Stimulated activated CD8-positive, alpha-beta memory T cell treated with anti-CD3 and anti-CD28 coated beads, Interleukin-12 subunit alpha, Interleukin-12 subunit beta, amount 100 ng/mL, for 24 hours (primary cell): ENCODE data around the gene FEZ2.

Source experiments
- DNase-seq: peaks from one replicate; pipeline ENCODE4 v3.0.0-alpha.2; 2020; ENCODE audit errors: extremely low read depth

Gene FEZ2

DNA sequence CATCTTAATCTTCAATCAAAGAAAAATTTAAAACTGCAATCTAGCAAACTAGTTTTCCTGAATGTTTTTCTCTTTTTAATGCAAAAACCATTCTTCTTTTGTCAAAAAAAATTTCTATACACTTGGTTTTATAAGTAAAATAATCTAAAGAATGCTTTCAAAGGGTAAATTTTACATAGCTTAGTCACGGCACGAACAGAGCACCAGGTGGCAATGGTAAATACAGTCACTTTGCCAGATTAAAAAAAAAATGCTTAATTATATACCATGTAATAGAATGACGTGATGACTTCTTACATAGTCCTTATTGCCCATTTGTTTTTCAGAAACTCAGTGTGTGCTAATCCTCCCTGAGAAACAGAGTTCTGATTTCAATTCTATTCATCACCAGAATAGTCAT is 10.4 kb downstream of the FEZ2 start:
- no peak for DNase-seq

DNA sequence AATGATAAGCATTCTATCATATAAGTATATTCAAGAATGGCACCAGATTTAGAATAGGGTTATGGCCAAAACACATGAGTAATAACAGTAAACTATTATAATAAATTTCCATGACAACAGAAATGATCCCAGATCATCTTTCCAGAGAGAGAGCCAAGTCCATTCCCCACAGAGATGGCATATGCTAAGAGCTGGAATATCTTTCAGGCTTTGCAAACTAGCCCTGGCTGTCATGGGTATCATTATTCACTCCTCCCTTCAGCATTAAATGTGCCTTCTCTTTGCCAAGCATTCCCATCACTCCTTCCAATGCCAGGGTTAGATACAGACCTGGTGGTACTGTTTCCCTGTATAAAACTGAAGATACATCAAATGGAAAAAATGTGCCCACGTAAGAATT is 10.9 kb downstream of the FEZ2 start:
- no peak for DNase-seq

DNA sequence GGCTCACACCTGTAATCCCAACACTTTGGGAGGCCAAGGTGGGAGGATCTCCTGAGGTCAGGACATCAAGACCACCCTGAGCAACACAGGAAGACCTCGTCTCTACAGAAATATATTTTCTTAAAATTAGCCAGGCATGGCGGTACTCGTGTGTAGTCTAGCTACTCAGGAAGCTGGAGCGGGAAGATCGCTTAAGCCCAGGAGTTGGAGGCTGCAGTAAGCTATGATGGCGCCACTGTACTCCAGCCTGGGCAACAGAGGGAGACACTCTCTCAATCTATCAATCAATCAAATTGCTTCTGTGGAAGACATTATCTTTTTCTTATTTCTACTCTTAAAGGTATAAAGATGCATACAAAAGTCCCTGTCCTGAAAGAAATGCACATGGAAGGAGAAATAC is 11.3 kb downstream of the FEZ2 start:
- no peak for DNase-seq

DNA sequence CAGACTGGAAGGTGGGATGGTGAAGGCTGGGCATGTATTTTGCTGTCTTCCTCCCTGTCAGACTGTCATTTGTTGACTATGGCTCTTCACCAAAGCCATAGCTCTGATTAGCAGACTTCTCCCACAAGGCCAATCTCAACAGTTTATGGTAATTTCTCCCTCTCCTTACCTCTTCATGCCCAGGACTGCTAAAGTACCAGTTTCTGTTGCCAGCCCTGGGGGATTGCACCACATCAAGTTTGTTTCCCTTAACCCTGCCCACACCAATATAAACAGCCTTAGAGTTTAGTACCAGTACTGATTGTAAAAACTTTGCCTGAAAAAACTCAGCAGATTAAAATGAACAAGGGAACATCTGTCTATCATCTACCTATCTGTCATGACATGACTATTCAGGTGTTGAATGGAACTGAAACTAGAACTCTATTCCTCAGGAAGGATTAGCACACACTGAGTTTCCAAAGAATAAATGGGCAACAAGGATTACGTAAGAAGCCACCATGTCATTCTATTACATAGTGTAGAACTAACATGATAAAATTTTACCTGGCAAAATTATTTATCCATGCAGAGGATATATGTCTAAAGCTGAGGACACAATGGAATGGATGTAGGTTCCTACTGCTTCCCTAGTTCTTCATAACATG is 13.7 kb downstream of the FEZ2 start:
- DNase-seq = no peak

DNA sequence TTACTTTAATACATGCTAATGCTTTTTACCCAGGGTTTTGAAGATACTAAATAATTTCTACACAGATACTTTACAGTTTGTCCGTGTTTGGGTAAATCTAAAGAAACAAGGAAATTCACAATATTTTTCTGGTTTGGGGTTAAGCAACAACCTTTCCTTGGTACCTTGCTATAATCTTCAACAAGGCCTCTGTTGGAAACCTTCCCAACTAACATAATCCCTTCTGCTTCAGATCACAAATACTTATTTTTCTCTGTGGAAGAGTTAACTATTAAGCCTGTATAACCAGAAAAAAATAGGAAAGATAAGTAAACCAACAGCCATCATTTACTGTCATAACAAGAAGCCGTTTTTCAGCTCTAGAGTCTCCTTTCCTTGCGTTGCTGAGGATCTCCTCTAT is 15.0 kb downstream of the FEZ2 start:
- DNase-seq = no peak

DNA sequence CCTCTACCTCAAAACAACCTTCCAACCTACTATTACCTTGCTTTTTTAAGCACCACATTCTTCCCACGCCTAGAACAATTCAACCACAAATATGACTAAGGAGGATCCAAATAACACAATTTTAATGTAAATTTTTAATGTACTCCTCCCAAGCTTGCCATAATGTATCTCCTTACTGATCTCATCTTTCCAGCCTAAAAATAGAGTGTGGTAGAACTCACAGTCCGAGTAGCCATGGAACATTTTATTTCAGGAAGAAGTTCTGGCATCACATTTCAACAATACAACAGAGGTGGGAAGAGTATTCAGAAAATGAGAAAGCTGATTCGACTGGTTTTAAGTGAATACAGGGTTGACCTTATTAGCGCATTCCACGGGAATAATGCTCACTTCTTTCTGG is 15.4 kb downstream of the FEZ2 start:
- DNase-seq = no peak

DNA sequence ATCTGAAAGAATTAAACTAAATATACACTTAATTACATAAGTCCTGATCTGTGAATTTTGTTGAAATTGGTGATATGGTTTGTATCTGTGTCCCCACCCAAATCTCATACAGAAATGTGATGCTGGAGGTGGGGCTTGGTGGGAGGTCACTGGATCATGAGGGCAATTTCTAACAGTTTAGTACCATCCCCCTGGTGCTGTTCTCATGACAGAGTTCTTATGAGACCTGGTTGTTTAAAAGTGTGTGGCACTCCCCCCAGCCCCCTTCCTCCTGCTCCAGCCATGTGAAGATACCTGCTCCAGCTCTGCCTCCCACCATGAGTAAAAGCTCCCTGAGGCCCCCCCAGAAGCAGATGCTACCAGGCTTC is 18.7 kb downstream of the FEZ2 start:
- no peak for DNase-seq

DNA sequence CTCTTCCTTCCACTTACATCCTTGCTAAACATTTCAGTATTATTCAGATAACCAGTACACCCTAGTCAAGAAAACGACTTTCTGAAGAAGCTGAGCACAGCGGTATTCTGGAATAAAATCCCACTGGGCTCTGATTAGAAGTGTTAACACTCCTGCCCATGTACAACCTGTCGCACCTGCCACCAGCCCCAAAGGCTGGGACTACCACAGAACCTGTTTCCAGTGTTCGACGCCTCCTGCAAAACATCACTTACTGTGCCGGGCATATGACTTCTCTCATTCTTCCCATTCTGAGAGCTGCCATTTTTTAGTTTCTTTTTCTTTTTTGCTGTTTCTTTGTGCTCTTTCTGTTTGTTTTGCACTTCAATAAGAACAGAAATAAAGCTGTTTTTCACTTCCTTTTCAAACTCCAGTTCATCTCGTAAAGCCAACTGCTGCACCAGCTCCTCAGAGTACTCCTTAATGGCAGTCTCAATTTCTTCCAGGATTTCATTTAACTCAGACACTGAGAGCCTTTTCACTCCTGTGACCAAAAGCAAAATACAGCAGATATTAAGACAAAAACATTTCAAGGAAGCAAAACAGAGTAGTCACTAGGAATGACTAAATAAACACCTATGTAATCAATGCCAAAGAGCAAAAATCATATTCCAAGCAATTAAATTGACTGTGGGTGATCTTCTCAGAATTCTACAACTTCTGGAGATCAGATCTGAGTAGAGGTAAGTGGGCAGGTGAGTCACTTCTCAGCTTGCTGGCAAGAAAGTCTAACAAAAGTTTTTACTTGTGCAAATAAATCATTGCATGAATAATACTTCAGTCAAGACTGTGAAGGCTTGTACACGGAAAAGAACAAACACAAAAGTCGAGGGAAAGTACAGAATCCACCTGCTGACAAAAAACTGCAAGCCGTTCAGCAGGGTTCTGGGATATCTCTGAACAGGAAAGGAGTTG is 19.3 kb downstream of the FEZ2 start:
- DNase-seq = no peak

DNA sequence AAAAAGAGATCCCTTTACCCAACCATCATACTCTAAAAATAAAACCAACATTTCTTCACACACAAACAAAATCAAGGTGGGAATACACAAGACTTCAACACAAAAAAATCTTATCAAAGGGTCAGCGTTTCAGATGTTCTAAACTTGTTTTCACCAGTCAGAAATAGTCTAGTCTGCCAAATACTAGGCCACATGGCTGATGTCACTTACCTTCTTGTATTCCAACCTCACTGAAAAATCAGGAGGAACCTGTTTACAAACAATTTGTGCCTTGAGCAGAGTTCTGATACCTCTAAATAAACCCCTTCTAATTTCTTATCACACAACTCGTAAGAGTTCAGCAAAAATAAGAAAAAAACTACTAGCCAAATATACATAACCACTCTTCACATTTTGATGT is 20.1 kb downstream of the FEZ2 start:
- DNase-seq = no peak

DNA sequence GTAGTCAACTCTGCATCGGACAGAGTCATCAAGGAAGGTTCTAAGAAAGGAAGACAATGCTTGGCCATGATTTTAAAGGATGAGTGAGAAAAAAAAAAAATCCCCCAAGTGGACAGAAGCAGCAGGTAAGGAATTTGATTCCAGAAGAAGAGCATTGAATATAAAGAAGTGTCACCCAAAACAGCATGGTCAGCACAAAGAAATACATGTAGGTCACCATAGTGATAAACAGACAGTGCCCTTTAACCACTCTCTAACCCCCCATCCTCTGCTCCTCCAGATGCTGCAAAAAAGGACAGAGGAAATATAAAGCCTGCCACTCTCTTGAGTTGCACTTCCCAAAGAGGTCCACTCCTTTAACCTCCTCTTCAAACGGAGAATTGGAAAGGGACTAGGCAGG is 23.4 kb downstream of the FEZ2 start:
- no peak for DNase-seq

DNA sequence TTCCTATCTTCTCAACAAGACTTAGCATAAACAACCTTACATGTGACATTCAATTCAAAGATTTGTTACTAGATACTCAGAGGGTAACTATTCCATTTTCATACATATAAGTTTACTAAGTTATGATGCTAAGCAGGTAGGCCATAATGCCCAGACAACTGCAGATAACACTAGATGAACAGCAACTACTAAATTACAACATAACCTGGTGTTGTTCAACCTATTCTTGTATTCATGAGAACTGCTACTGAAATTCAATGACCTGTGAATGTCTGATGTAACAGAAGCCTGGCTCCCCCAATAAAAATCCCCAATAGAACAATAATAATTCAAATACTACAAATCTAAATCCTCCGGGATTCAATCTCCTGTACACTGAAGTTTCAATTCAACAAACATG is 24.8 kb downstream of the FEZ2 start:
- DNase-seq = no peak

DNA sequence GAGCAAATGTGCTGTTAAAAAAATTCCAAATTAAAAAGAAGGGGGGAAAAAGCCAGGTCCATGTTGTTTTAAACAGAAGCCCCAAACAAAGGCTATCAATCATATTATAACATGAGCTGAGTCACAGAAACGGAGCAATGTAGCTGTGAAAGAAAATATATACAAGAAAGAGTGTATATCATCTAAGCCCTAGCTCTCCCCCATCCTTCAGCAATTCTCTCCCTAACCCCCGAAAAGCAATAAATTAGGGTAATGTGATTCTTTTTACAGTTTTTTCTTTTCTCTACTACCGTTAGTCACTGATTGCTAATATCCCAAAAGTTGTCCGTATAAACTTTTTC is 25.3 kb downstream of the FEZ2 start:
- no peak for DNase-seq

DNA sequence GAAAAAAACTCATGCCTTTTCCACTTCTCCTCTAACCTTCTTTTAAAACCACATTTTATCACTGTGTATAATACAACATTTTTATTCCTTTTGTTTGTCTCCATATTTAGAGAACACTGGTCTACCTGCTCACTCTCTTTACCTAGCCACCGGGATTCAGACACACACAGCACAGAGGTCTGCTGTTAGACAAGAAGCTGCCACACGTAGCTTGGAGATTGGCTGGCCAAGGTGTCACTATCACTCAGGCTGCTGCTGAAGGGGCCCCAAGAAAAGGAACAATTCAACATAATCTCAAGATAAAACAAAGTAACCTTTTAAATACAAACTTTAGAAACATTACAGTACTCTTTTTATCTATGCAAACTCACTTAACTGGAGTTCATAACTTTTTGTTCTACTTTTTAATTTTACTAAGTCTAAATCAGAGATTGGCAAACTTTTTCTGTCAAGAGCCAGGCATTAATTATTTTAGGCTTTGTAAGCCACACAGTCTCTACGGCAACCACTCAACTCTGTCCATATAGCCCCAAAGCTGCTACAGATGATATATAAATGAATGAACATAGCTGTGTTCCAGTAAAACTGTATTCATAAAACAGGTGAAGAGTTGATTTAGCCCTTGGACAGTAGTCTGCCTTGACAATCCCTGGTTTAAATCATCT is 25.8 kb downstream of the FEZ2 start:
- no peak for DNase-seq

DNA sequence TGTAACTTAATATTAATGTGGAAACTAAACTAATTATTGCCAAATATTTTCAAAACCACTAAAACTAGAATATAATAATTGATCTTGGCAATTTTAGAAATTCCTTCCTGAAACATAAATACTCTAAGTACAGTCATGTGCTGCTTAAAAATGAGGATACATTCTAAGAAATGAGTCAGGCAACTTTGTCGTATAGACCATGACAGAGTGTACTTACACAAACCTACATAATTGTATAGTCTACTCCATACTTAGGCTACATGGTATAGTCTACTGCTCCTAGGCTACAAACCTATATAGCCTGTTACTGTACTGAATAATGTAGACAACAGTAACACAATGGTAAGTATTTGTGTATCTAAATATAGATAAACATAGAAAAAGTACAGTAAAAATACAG is 27.6 kb downstream of the FEZ2 start:
- no peak for DNase-seq

DNA sequence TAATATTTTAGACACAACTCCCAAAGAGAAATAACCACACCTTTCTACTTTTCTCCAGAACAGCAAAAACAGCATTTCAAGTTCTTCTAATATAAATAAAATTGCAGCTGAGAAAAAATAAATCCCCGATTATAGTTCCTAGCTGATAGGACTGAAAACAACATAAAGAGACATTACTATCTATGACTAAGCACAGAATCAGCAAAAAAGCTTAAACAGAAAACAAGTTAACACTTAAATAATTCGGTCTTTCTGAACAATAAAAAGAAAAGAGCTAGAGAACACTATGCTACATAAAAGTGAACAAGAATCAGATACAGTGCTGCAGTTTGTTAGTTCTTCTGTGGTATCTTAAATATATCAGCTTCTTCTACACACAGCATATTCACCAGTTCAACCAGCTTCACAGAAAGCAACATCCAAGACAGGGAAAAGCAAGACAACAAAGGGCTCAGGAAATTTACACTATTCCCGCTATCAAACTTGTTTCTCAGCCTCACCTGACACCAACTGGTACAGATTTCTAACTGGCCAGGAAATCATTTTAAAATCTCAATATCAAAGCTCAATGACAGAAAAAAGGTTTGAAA is 28.6 kb downstream of the FEZ2 start:
- DNase-seq = no peak

DNA sequence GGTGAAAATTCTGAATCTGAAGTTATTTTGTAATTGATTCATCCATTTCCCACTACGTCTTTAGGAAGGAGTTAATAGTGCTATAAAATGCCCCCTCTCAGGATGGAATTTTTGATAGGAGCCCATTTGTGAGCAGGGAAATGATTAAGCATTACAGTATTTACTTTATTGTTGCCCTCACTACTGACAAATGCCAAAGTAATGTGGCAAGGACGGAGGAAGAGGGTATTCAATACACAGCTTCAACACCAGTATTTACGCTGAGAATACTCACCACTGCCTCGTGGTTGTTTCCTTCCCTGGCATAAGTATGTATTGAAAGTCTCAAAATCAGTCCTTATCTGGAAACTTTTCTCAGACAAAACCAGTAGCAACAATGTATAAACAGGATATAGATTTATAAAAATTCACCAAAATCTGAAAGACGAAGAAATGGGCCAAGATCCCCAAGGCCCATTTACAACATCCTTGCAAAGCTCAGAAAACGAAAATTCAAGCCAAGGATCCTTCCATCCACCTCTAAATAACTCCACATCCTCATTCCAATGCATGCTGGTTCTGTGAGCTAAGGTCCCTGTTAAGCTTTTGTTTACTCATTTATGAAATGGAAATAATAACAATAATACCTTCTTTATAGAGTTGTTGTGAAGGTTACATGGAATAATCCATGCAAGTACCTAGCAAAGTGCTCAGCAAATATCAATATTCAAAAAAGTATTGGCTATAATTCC is 29.3 kb downstream of the FEZ2 start:
- DNase-seq = no peak

DNA sequence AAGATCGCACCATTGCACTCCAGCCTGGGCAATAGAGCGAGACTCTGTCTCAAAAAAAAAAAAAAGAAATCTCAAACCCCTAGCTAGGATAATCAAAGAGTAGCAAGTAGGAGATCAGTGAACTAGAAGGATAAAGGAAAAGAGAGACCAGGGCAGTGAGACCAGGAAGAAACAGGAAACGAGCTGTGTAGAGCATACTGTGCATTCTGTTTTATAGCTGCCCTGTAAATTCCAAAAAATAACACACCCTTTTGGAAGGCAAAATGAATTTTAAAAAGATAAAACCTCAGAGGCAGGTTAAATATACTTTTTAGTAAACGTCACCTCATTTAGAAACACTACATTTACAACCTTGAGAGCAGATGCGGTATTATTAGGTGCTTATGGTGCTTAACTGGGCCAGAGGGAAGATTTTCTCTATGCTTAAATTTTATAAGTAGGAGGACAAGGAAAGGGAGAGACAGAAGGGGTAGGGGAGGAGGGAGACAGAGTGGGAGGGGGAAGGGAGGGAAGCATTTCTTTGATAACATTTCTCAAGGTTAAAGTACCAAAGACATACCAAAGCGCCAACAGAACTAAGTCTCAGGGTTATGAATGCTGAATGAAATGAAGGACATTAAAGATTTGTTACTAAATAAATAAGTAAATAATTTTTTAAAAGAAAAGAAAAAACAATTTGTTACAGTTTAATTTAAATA is 30.1 kb downstream of the FEZ2 start:
- DNase-seq = no peak

DNA sequence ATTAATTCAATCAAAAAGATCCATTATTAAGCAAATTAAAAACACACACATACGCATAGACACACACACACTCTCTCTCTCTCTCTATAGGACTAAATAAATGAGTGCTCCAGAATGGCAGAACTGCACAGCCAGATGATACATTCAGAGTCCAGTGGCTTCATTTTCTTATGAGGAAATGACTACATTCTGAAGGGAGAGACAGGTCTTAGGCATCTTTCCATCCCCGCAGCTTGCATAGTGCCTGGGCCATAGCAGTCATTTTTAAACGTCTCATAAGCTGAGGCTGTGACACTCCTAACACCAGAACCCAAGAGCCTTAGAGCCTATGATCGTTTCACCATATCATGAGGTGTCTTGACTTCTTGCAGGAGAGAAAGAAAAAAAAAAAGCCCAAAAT is 31.1 kb downstream of the FEZ2 start:
- no peak for DNase-seq

DNA sequence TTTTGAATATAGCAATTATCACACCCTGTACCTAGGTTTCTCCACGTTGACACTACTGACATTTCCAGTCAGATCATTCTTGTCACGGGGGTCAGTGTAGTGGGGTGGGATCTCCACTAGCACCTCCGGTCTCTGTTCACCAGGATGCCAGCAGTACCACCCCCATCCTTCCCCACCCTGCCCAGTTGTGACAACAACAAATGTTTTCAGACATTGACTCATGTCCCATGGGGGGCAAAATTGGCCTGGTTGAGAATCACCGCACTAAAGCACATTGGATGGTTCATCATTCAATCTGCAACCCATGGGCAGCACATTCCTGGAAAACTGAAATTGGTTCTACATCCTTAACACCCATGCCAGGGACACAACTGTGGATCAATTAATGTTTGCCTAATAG is 32.3 kb downstream of the FEZ2 start:
- DNase-seq = no peak

DNA sequence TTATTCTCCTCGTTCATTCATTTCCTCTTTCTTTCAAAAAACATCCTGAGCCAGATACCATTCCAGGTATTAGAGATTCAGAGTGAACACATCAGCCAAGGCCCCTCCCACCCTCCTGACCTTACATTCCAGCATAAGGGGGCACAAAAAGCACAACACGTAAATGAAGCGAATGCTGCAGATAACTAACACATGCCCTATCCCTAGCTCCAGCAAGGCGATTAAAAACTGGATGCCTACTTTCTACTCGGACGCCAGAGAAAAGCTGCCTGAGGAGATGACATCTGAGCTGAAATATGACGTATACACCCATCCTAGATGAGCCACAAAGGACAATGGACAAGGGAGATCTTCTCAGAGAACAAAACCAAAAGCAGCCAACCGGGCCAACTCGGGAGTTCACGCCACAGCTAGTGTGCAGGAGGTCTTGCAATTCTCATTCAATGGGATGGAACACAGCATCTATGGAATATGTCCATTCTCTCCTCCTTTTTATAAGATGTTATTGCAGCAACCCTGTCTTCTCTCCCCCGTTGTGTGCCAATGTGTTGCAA is 33.5 kb downstream of the FEZ2 start:
- DNase-seq = no peak

DNA sequence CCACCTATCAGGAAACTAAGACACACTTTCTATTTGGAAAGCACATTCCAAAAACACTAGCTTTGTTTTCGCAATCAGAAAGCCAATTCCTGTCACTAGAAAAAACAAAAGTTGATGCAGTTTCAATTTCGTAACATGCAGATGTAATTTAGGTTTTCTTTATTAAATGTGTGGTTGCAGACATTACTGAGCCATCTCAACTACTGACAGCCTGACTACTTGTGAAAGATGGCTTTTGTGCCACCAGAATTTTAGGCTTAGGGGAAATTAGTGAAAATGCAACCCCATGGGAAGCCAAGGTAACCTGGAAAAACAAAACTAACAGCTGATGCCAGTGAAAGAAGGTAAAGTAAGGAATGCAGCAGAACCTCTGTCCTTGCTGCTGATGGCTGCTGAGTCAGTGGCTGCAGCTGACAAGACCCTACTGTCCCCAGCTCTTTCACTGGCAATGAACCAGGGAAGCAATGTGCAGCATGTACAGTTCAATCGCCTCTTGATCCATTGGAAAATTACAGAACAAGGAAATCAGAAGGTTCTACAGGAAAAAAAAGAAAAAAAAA is 34.9 kb downstream of the FEZ2 start:
- no peak for DNase-seq
